Stromal cell of bone marrow (primary cell): ENCODE results near the gene DEF6.

ENCODE experiments used
- DNase-seq: peaks from one replicate; pipeline ENCODE4 v3.0.0-alpha.2; 2012; ENCODE audit warnings: low read depth

DEF6 gene, protein sequence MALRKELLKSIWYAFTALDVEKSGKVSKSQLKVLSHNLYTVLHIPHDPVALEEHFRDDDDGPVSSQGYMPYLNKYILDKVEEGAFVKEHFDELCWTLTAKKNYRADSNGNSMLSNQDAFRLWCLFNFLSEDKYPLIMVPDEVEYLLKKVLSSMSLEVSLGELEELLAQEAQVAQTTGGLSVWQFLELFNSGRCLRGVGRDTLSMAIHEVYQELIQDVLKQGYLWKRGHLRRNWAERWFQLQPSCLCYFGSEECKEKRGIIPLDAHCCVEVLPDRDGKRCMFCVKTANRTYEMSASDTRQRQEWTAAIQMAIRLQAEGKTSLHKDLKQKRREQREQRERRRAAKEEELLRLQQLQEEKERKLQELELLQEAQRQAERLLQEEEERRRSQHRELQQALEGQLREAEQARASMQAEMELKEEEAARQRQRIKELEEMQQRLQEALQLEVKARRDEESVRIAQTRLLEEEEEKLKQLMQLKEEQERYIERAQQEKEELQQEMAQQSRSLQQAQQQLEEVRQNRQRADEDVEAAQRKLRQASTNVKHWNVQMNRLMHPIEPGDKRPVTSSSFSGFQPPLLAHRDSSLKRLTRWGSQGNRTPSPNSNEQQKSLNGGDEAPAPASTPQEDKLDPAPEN

DNA sequence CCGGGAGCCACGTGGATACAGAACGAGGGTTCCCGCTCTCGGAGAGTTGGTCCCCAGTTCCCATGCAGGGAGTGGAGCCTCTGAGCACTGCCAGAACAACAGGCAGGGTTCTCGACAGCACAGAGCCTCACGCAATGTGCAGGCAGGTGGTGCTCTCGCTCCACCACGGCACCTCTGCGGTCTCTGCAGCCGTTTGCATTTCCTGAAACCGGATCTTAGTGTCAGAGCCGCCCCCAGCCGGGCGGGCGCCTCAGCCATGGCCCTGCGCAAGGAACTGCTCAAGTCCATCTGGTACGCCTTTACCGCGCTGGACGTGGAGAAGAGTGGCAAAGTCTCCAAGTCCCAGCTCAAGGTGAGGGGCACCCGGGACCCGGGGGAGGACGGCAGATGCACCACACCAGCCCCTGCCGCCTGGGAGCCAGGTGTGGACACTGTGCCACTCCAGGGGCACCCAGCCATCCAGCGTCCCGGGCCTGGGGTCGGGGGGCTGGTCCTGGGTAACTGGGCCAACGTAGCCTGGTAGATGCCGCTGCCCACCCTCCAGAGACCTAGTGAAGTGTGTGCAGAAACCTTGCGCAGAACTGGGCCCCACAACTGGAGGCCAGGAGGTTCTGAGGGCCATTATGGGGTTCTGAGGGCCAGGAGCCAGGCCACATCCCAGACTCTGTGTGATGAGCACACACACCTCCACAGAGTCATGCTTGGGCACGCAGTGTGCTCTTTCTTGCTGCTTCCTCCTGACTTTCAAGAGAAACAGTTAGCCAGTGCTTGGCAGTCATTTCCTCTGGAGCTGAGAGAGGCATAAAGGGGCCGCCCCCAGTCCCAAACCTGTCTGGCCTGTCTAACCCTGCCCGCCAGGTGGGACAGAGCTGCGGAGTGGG, at the start of gene DEF6:
TSS of gene DEF6 (plus strand) at position 218 of the 881 bp plus-strand sequence. CDS start at position 257, 39 bp downstream.
- no peak for DNase-seq

DNA sequence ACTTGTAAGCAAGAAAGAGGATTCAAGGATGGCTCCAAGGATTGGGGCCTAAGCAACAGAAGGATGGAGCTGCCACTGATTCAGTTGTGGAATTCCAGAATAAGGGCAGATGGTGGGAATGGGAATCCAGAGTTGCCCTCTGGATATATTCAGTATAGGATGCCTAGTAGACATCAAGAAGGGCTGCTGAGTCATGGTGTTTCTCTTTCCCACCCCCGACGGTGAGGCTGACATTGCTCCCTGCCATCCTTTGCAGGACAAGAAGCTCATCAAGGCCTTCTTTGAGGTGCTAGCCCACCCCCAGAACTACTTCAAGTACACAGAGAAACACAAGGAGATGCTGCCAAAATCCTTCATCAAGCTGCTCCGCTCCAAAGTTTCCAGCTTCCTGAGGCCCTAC, 49.3 kb upstream of the DEF6 start:
- DNase-seq = no peak

DNA sequence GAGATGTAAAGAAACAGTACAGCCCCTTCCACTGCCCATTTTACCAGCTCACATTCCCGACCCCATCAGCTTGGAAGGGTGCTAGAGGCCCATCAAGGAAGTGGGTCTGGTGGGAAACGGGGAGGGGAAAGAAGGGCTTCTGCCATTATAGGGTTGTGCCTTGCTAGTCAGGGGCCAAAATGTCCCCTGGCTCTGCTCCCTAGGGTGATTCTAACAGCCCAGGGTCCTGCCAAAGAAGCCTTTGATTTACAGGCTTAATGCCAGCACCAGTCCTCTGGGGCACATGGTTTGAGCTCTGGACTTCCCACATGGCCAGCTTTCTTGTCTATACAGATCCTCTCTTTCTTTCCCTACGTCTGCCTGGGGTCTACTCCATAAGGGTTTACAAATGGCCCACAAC, 48.7 kb upstream of the DEF6 start:
- DNase-seq = no peak

DNA sequence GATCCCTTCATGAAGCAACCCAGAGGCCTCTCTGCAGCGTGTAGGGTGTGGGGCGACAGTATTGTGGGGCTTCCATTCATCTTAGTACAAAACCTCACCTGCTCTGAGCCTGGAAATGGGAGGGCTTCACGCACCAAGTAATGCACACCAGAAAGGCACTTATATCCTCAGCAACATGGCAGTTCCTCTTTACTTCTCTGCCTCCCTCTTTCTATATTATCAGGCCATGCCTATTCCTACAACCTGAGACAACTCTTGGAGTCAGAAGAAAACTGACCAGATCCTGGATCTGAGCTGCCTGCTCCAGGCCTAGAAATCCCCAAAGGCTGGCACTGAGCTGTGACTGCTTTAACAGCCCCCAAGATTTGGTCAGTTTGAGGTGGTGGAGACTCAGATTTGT, 45.7 kb upstream of the DEF6 start:
- DNase-seq = no peak

DNA sequence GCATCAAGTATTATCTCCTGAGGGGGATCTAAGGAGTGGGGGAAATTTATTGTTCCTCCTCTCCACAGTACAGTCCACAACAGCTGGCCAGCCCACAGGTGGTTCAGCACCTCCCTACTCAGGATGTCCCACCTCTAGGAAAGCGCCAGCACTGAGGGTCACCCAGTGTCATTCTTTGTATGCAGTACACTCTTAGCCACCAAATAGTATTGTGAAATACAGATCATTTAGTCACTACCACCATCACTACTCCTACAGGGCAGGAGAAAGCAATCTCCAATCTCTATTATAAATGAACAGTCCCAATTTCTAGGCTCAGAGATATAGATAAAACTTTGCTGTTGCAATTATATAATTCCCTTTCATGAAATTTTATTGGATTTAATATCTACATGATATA, 44.4 kb upstream of the DEF6 start:
- DNase-seq = no peak

DNA sequence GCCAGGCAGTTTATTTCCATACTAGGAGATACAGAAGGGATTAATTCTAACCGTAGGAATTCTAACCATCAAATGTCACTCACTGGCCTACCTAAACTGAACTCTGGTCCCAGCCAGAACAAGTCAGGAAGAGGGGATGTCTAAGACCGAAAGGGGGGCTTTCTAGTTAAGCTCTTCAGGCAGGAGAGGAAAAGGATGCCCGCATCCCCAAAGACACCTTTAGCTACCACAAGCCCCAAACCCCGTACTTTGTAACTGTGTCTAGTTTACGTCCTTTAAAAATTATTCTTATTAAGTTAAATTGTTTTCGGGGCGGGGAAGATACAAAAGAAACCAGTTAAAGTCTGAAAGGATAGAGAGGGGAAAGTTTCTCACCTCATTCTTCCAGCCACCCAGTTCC, 39.3 kb upstream of the DEF6 start:
- no peak for DNase-seq

DNA sequence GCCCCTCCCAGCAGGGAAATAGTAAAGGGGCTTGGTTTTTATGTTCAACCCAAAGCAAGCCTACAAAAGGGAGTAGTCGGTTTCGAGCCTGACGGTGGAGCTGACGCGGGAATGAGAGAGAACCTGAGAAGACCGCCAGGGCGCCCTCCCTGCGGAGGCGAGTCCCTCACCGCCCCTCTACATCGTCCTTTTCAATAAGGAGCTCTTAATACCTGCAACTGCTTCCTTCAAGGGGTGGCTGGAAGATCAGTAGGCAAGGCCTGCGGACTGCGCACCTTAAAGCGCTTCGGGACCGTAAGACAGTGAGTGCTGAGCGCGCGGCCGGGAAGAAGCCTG, 38.8 kb upstream of the DEF6 start:
- DNase-seq = peak; percentile 21

DNA sequence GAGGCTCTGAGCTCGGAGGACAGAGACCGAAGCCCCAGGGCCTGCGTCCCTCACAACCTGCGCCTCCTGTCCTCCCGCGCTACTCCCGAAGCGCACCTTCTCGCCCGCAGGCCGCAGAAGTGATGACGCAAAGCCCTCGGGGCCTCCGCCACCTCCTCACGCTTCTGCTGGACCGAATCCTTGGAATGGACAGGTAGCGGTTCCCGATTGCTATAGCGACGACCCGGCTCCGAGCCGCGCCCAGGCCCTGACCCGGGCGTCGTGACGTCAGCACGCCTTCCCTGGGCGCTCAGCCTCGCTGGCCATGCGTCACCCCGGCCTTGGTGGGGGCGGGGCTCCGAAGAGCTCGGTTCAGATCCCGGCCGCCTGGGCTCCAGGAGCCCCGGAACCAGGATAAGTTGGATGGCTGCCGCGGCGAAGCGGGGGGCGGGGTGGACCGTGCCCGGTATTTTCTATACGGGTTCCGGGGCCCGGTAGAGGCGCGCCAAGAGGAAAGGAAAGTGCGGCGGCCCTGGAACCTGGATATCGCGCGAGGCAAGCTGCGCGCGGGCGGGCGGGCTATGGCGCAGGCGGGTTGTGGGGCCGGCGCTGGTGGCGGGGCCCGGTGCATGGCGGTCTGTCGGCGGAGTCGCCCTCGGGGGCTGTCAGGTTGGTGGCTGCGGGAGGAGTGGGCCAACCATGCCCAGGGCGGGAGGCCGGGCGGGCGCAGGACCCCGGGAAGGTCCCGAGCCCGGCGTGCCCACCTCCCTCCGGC, 38.2 kb upstream of the DEF6 start, which contains the start of gene ZNF76:
TSS of gene ZNF76 (plus strand) at position 542 of the 754 bp plus-strand sequence. CDS start 21,417 bp downstream, outside the sequence.
- DNase-seq = peak; percentile 95

DNA sequence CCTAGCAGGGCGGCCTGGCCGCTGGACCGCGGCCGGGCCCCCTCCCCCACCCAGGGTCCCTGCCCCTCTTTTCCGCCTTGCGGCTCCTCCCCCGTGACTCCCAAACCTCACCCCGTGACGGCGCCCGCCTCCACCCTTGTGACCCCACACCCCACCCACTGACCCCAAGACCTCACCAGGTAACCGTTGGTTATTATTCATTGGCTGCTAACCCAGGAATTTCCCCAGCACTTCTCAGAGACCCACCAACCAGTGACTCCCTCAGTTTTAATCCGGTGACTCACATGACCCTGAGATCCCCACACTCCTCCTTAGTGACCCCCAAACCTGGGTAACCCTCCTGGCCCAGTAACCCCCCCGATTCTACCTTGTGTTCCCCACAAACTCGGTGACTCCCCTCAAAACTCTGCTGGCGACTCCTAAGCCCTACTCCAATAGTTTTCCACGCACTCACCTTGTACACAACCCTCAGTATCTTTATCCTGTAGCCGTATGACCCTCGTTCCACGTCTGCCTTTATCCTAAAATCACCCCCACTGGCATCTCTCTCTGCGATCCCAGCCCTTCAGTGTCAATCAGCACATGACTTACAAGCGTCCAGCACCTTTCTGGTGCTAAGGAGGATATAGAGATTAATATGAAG, 37.5 kb upstream of the DEF6 start:
- DNase-seq = peak; percentile 18

DNA sequence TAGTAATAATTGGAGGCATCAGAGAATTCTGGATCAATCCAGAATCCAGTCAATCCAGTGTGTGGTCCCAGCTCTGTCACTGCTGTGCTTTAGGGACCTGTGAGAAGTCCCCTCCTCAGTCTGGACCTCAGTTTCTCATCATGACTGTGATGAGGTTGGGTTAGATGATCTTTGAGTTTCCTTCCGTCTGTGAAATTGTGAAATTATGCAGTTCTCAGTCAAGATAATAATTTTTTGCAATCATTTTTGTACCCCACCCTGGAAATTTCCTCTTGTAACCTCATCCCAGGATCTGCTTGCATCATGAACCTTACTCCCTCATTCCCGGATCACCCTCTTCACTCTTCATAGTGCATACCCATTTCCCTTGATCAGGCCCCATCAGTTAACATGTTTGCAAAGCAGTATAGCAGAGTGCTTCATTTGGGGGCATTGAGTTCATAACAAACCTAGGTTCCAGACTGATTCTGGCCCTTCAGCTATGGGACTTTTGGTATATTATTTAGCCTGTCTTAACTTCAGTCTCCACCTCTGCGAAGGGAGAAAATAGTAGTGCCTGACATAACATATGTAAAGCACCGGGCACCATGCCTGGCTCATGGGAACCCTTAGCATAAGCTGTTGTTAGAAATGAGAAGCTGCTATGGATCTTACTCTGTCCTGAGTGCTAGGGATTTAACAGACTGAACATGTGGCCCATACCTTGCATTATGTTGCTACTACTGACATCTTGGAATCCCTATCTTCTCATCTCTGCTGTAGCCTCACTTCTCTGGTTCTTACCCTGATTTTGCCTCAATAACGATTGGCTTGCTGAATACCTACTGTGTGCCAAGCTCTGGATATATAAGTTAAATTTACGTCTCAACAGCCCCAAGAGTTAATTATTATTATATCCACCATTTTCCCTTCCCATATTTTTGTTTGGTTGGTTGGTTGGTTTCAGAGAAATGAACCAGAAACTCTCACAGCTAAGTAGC, 36.7 kb upstream of the DEF6 start:
- no peak for DNase-seq

DNA sequence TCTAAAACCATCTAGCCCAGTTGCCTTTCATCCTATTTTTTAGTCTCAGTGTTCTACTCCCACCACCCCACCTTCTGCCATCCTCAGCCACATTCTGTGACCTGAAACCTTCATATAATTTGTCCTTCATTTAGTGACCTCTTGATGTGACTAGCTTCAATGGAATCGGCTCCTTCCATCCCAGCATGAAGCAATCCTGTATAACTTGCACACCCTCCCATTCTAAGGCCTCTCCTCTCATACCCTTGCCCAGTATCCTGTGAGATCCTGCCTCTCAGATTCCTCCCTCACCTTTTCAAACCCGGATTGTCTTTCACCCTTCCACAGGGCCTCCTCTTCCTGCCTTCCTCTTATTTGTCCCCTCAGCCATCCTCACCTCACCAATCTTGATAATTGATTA, 35.0 kb upstream of the DEF6 start:
- DNase-seq = no peak

DNA sequence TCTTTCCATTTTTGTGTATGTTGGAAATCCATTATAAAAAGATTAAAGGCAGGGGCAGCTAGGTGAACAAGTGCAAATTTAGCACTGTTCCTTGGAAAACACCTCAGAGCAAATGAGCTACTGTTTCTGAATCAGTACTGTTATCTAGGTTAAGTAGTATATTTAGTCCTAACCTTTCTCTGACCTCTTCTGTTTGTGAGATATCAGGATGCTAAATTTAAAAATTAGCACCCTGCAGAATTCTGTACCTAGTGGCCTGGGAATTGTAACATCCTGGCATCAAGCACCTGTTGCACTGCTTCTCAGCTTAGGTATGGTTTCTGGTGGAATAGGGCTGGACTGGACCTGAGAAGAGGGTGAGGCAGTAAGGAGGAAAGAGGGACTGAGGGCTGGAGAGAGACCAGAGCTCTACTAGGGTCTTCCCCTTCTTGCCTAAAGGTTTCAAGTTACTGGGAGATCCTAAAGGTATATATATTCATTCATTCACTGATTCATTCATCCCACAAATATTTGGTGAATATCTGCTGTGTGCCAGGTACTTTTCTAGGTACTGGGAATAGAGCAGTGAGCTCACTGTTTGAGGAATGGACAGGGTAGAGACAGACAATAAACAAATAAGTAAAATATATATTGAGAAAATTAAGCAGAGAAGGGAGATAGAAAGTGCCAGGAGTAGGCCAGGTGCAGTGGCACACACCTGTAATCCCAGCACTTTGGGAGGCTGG, 32.9 kb upstream of the DEF6 start:
- no peak for DNase-seq

DNA sequence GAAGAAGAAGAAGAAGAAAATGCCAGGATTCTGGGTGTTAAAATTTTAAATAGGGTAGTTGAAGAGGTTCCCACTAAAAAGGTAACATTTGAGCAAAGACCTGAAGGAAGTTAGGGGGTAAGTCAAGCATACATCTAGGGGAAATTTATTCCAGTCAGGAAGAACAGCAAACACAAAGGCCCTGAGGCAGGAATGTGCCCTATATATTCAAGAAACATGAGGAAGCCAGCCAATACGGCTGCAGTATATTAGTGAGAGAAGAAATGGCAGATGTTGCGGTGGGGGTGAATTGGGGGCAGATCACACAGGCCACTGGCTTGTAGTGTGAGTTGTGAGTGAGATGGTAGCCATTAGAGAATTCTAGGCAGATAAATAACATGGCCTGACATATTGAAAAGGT, 32.1 kb upstream of the DEF6 start:
- no peak for DNase-seq

DNA sequence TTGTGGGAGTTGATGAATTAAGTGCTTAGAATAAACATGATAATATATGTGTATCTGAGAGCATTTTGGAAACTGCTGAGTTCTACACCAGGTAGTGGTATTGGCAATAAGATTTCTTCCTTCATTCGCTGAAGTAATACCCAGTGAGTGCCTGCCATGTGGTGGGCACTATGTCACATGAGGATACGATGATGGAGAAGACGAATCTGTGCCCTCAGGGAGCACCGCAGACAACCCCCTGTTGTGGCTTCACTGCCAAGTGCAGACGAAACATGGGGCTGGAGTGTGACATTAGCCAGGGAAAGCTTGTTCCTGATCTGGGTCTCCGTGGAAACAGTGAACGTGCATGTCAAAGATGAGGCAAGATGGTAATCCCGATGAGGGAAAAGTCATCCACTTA, 30.2 kb upstream of the DEF6 start:
- no peak for DNase-seq

DNA sequence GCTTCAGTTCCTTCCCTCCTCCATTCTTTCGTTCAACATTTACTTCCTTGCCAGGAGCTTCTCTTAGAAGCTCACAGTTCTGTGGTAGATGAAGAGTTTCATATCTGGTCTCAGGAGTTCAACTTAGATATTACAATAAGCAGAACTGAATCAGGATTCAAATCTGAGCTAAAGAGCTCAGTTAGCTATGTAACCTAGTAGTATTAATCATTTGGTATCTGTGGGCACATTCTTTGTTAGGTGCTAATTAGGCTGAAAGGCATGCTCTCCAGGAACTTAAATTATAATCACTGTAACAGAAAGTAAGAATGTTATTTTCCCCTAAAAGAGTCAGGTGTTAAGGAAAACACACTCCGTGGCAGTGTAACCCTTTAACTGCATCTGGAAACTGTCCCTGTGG, 29.7 kb upstream of the DEF6 start:
- no peak for DNase-seq

DNA sequence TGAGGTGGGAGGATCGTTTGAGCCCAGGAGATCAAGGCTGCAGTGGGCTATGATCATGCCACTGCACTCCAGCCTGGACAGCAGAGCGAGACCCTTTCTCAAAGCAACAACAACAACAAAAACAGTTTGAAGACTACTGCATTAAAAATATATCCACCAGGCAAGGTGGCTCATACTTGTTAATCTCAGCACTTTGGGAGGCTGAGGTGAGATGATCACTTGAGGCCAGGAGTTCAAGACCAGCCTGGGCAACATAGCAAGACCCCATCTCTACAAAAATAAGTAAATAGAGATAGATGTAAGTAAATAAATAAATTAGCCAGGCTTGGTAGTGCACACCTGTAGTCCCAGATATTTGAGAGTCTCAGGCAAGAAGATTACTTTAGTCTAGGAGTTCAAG, 25.6 kb upstream of the DEF6 start:
- no peak for DNase-seq

DNA sequence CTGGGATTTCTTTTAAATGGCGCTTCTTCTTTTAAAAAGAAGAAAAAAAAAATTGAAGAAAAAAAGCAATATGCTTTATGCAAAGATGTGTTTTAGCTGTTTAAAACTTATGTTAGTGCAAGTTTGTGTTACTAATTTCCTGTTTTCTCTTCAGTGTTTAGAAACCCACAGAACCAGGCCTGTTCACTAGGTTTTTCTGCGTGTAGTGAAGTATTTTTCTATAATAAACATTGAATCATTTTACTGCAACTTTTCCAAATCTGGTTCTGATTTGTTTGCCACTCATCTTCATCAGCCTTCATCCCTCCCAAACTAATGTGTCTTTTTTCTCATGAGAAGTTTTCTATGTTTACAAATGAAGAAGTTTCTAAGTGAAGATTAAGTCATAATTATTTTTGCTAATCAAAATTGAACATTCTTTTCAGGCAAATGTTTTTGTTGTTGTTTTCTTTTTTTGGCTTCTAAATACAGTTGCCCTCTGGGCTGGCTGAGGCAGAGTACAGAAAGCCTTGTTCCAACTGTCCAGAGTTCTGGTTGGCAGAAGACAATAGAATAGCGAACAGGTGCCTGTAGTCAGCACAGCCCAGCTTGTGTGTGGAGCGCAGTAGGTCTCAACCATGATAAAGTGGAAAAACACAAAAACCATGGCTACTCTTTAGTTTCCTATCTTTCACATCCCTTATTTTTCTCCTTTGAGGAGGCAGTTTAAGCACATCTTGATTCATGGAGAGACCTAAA, 23.6 kb upstream of the DEF6 start:
- DNase-seq = no peak

DNA sequence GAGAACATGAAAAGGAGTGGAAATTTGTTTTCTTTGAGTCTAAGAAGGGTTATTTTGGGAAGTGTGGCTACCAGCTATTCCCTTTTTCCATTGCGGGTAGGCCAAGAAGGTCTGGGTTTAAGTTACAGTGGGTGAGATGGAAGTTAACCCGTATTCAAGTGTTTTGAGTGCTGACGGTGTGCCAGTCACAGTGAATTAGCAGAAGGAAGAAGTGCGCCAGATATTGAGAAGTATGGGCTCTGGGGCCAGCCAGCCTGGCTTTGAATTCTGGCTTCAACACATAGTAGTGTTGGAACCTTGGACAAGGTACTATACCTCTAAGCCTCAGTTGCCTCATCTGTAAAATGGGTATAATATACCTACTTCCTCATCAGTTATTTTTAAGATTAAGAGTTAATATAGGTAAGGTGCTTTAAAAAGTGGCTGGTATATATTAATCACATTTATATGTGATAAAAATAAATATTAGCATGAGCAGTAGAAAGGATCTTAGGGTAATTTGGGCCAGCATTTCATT, 21.8 kb upstream of the DEF6 start:
- DNase-seq = no peak

DNA sequence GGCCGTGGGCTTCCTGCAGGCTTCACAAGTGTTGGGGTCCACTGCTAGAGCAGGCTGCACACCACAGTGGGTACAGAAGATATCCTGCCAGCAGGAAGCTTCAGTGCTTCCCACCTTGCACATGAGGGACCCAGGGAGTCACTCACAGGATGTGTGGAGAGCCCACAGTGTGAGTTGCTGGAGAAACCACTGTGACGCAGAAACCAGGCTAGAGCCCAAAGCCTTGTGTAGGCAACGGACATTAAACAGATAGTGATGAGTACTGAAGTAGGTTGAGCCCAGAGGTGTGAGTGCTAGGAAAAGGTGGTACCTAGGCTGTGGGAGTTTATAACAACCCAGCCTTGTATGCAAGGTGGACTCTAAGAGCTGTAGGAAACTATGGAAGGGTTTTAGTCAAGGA, 18.9 kb upstream of the DEF6 start:
- no peak for DNase-seq
